Measurements from ENCODE around the gene CREBBP.

CREBBP gene

DNA sequence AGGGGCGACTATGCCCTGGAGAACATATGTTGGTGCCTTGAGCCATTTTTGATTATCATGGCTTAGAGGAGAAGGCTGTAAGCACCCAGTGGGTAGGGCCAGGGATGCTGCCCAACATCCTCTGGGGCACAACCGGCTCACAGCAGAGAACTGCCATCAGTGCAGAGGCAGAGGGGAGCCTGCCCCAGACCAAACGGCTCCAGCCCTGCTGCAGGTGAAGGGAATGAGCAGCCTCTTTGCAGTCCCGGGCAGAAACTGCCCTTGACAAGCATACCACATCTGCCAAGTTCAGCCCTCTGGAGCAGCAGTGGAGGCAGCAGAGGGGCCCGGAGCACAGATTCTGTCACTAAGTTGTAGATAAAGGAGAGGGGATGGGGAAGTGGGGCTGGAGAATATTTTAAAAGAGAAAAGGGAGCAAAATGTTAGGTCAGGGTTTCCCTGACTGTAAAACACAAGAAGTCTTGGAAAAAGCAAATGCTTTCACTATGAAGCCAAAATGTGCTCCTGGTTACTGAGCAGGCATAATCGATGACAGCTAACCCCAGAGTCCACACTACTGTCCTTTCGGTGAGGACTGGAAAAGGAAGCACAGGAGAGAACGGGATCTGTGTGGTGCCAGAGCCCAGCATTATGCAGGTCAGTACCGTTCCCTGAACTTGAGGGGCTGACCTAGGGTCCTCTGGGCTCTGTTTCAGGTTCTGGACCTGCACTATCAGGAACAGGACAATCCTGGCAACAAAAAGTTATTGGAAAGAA, 72.0 kb downstream of the CREBBP start:
- H3K27ac ChIP-seq, result no peak overlapping the region
- no peak overlapping the region for H3K4me3 ChIP-seq (ENCODE audit: low read depth, low read length)
- H3K36me3 ChIP-seq, result peaks cover 43% of the 10 kb centered on the region
- TF ChIP-seq, protein P1, sequence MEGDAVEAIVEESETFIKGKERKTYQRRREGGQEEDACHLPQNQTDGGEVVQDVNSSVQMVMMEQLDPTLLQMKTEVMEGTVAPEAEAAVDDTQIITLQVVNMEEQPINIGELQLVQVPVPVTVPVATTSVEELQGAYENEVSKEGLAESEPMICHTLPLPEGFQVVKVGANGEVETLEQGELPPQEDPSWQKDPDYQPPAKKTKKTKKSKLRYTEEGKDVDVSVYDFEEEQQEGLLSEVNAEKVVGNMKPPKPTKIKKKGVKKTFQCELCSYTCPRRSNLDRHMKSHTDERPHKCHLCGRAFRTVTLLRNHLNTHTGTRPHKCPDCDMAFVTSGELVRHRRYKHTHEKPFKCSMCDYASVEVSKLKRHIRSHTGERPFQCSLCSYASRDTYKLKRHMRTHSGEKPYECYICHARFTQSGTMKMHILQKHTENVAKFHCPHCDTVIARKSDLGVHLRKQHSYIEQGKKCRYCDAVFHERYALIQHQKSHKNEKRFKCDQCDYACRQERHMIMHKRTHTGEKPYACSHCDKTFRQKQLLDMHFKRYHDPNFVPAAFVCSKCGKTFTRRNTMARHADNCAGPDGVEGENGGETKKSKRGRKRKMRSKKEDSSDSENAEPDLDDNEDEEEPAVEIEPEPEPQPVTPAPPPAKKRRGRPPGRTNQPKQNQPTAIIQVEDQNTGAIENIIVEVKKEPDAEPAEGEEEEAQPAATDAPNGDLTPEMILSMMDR (IDR thresholded peaks at IDR 0.05; ENCODE audit: low read depth, low read length), result no peak
- no peaks in the 10 kb centered on the region for H3K27me3 ChIP-seq (ENCODE audit: insufficient read depth, low read depth, severe bottlenecking)
- DNase-seq, result no peak
- H3K9me3 ChIP-seq (ENCODE audit: severe bottlenecking), result no peaks in the 10 kb centered on the region

DNA sequence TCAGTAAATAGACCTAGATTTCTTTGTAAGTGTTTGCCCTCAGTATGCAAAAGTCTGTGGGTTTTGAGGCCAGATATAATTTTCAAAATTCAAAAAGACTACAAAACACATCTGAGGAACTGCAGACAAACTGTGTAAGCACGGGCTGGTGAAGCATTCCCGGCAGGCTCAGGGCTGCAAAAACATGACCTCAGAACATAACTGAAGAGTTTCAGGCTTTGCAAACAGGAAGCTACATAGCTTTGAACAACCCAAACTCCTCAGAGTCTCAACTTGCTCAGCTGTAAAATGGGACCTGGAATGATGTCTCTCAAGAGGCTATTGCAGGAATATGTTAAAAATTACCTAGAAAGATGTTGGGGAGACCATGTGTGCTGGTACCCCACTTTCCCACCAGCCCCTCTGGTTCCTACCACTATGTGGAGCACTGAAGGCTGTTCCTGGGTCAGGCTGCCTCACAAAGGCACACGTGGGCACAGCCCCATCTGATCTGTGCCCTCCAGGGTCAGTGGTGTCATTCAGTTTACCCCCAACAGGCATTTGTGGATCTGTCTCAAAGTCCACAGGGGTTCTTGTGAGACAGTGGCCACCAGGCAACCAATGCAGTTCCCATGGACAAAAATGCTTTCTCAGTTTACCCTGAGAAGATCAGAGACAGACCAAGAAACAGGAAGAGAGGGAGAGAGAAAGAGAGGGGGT, 72.9 kb downstream of the CREBBP start:
- TF ChIP-seq, protein P1 (IDR thresholded peaks at IDR 0.05; ENCODE audit: low read depth, low read length), result no peak
- Histone ChIP-seq H3K4me3 (ENCODE audit: low read depth, low read length) (no peak overlapping the region), H3K27ac (no peak overlapping the region), H3K9me3 (ENCODE audit: severe bottlenecking) (no peaks in the 10 kb centered on the region), H3K27me3 (ENCODE audit: insufficient read depth, low read depth, severe bottlenecking) (no peaks in the 10 kb centered on the region), H3K36me3 (peaks cover 39% of the 10 kb centered on the region)
- no peak for DNase-seq

GRCh38 chr16:3804426-3805016, 76.0 kb downstream of the CREBBP start:
- TF ChIP-seq, protein P1 (IDR thresholded peaks at IDR 0.05; ENCODE audit: low read depth, low read length), result no peak
- H3K4me3 ChIP-seq (ENCODE audit: low read depth, low read length), result no peak overlapping the region

GRCh38 chr16:3800477-3801270, 79.8 kb downstream of the CREBBP start:
- DNase-seq, result no peak
- TF ChIP-seq, protein P1 (IDR thresholded peaks at IDR 0.05; ENCODE audit: low read depth, low read length), result no peak
- Histone ChIP-seq H3K27me3 (ENCODE audit: insufficient read depth, low read depth, severe bottlenecking) (no peaks in the 10 kb centered on the region), H3K36me3 (peaks cover 9% of the 10 kb centered on the region; the same call in 1 of the 2 replicates), H3K27ac (no peak overlapping the region), H3K4me3 (ENCODE audit: low read depth, low read length) (no peak overlapping the region), H3K9me3 (ENCODE audit: severe bottlenecking) (no peaks in the 10 kb centered on the region)

More at GRCh38 chr16:3804426-3805016, 76.0 kb downstream of the CREBBP start:
- no peak for DNase-seq
- Histone ChIP-seq H3K27me3 (ENCODE audit: insufficient read depth, low read depth, severe bottlenecking) (no peaks in the 10 kb centered on the region), H3K36me3 (peaks cover 28% of the 10 kb centered on the region), H3K9me3 (ENCODE audit: severe bottlenecking) (no peaks in the 10 kb centered on the region), H3K27ac (no peak overlapping the region)

- Histone ChIP-seq H3K36me3 (peaks cover 5% of the 10 kb centered on the region; the same call in 1 of the 2 replicates), H3K27me3 (ENCODE audit: insufficient read depth, low read depth, severe bottlenecking) (no peaks in the 10 kb centered on the region), H3K27ac (no peak overlapping the region), H3K4me3 (ENCODE audit: low read depth, low read length) (no peak overlapping the region), H3K9me3 (ENCODE audit: severe bottlenecking) (no peaks in the 10 kb centered on the region)
- TF ChIP-seq, protein P1 (IDR thresholded peaks at IDR 0.05; ENCODE audit: low read depth, low read length), result no peak
- DNase-seq, result no peak
Measured at GRCh38 chr16:3800019-3800418, 80.5 kb downstream of the CREBBP start.

Measured in WERI-Rb-1 (cell line).